HCT116 (cell line): ENCODE measurements around the gene PKIB. TPM values are rescaled to one million over a fixed set of nuclear protein-coding genes. Genes with fewer than 3 reads are reported as not detected.

Experiments used
- ATAC-seq: fragments of 200-7000 bp; cut with Tn5 transposase; 2 replicates; pipeline ENCODE4 v1.9.1; 2020; ENCODE audit warnings: mild to moderate bottlenecking, moderate library complexity
- BruUV-seq: library from RNA; stranded (reverse); fragments of 400-500 nt; replicated peaks from 2 replicates; lab custom pipeline; 2021; lab: Mats Ljungman, UMichigan
- CTCF ChIA-PET: fragments of 300-600 bp; sonication (Branson Sonifier 250); formaldehyde crosslinking; loops from one replicate; lab custom pipeline; 2021; ENCODE audit warnings: antibody characterized with exemption; lab: Charles Lee
- POLR2A ChIA-PET: fragments of 300-600, 350-600 bp; sonication (Branson Sonifier 250); formaldehyde crosslinking; loops from one replicate; lab custom pipeline; 2021; ENCODE audit warnings: antibody characterized with exemption; lab: Charles Lee
- RAD21 ChIA-PET, 2 experiments: fragments of 300-600 bp; sonication (Branson Sonifier 250); formaldehyde crosslinking; loops; one replicate each; lab custom pipeline; 2023; ENCODE audit warnings: low total read pairs in 2 of 2; ENCODE audit not compliant: uncharacterized antibody in 2 of 2, unreplicated experiment in 2 of 2, low non-redundant PET in 1 of 2; lab: Charles Lee
- DNase-seq: peaks from one replicate; pipeline ENCODE4 v3.0.0-alpha.2; 2010; ENCODE audit warnings: low read depth, low spot score
- H2AFZ ChIP-seq: fragments of 200-600 bp; shearing (Covaris generic), sonication (generic); 2 replicates; pipeline ENCODE4 v1.6.1; 2017; ENCODE audit warnings: low read depth, mixed run types, mixed read lengths, antibody characterized with exemption, low read length; ENCODE audit not compliant: poor library complexity, severe bottlenecking
- H3K27ac ChIP-seq: 2 replicates; pipeline ENCODE4 v1.5.1; 2012; ENCODE audit warnings: low read depth, low read length
- H3K27me3 ChIP-seq: fragments of 200-600 bp; sonication (generic); 2 replicates; pipeline ENCODE4 v1.6.1; 2016; ENCODE audit warnings: mixed run types, low read length, mixed read lengths; ENCODE audit not compliant: insufficient read depth
- H3K36me3 ChIP-seq, 2 experiments: fragments of 200-500 bp in 1 of 2; fragments of 200-600 bp in 1 of 2; sonication (Bioruptor generic) in 1 of 2; sonication (generic) in 1 of 2; 2 replicates each; pipeline versions ENCODE4 v1.5.1 to v1.6.1; 2014 to 2016; ENCODE audit warnings: low read length in 2 of 2, inconsistent platforms in 1 of 2, mixed read lengths in 1 of 2, mixed run types in 1 of 2; ENCODE audit not compliant: insufficient read depth in 2 of 2, control insufficient read depth in 1 of 2
- H3K4me1 ChIP-seq, 2 experiments: fragments of 200-600 bp in 1 of 2; sonication (generic) in 1 of 2; 2 replicates each; pipeline versions ENCODE4 v1.5.1 to v1.6.1; 2012 to 2017; ENCODE audit warnings: low read length in 2 of 2, inconsistent platforms in 1 of 2, mild to moderate bottlenecking in 1 of 2, mixed read lengths in 1 of 2, mixed run types in 1 of 2, moderate library complexity in 1 of 2; ENCODE audit not compliant: insufficient read depth in 2 of 2, control insufficient read depth in 1 of 2
- H3K4me2 ChIP-seq: fragments of 200-600 bp; sonication (generic); 2 replicates; pipeline ENCODE4 v1.6.1; 2017; ENCODE audit warnings: mixed run types, low read length, mixed read lengths
- H3K4me3 ChIP-seq, 2 experiments: fragments of 200-600 bp in 1 of 2; sonication (generic) in 1 of 2; replicated peaks in 1 of 2; 2 replicates each; pipeline ENCODE4 v1.5.1; 2011 to 2016; ENCODE audit warnings: low read length in 2 of 2, control low read depth in 1 of 2, low read depth in 1 of 2, mild to moderate bottlenecking in 1 of 2, mixed read lengths in 1 of 2, mixed run types in 1 of 2
- H3K79me2 ChIP-seq: fragments of 200-600 bp; sonication (generic); 2 replicates; pipeline ENCODE4 v1.6.1; 2017; ENCODE audit warnings: mild to moderate bottlenecking, mixed run types, low read length, moderate library complexity, mixed read lengths; ENCODE audit not compliant: insufficient read depth
- H3K9ac ChIP-seq: fragments of 200-600 bp; sonication (generic); 2 replicates; pipeline ENCODE4 v1.6.1; 2016; ENCODE audit warnings: low read length, mixed read lengths
- H3K9me2 ChIP-seq: fragments of 200-600 bp; sonication (generic), shearing (Covaris generic); 2 replicates; pipeline ENCODE4 v1.6.1; 2017; ENCODE audit warnings: mixed run types, mild to moderate bottlenecking, moderate library complexity; ENCODE audit not compliant: insufficient read depth
- H3K9me3 ChIP-seq, 2 experiments: fragments of 200-500 bp in 1 of 2; fragments of 200-600 bp in 1 of 2; sonication (Bioruptor generic) in 1 of 2; sonication (generic) in 1 of 2; 2 replicates each; pipeline ENCODE4 v1.6.1; 2014 to 2017; ENCODE audit warnings: low read length in 2 of 2, mixed read lengths in 2 of 2, inconsistent platforms in 1 of 2, low read depth in 1 of 2, mild to moderate bottlenecking in 1 of 2, mixed run types in 1 of 2, moderate library complexity in 1 of 2; ENCODE audit not compliant: control insufficient read depth in 1 of 2, insufficient read depth in 1 of 2
- H4K20me1 ChIP-seq: fragments of 200-600 bp; sonication (generic), shearing (Covaris generic); 2 replicates; pipeline ENCODE4 v1.6.1; 2017; ENCODE audit warnings: mixed run types, mild to moderate bottlenecking, moderate library complexity; ENCODE audit not compliant: insufficient read depth
- CBX3 ChIP-seq: IDR thresholded peaks from 2 replicates; pipeline ENCODE4 v1.6.1; 2012; ENCODE audit warnings: low read depth
- EGR1 ChIP-seq: IDR thresholded peaks from 2 replicates; pipeline ENCODE4 v1.6.1; 2012; ENCODE audit warnings: low read depth
- ELF1 ChIP-seq: IDR thresholded peaks from 2 replicates; pipeline ENCODE4 v1.6.1; 2012; ENCODE audit warnings: low read depth, borderline replicate concordance
- EZH2 ChIP-seq: fragments of 200-600 bp; sonication (generic); IDR thresholded peaks from 2 replicates; pipeline ENCODE4 v1.6.1; 2017; ENCODE audit warnings: antibody characterized with exemption, mixed run types
- EZH2phosphoT487 ChIP-seq: fragments of 200-600 bp; IDR thresholded peaks from 2 replicates; pipeline ENCODE4 v1.6.1; 2018; ENCODE audit warnings: antibody characterized with exemption, borderline replicate concordance
- FOSL1 ChIP-seq: IDR thresholded peaks from 2 replicates; pipeline ENCODE4 v1.6.1; 2012; ENCODE audit warnings: low read depth
- JUND ChIP-seq: IDR thresholded peaks from 2 replicates; pipeline ENCODE4 v1.6.1; 2012
- POLR2A ChIP-seq: IDR thresholded peaks from 2 replicates; pipeline ENCODE4 v1.7.0; 2011; ENCODE audit warnings: borderline replicate concordance; ENCODE audit not compliant: insufficient read depth, insufficient read length; ENCODE audit errors: extremely low read depth
- POLR2AphosphoS5 ChIP-seq: IDR thresholded peaks from 2 replicates; pipeline ENCODE4 v1.6.1; 2011; ENCODE audit warnings: mild to moderate bottlenecking, low read depth, low read length, moderate library complexity
- RAD21 ChIP-seq: IDR thresholded peaks from 2 replicates; pipeline ENCODE4 v1.6.1; 2012; ENCODE audit warnings: low read depth, mild to moderate bottlenecking
- TCF7L2 ChIP-seq: IDR thresholded peaks from 2 replicates; pipeline ENCODE4 v1.7.0; 2011; ENCODE audit warnings: borderline replicate concordance, inconsistent platforms; ENCODE audit not compliant: insufficient read depth, insufficient read length; ENCODE audit errors: extremely low read depth
- YY1 ChIP-seq: IDR thresholded peaks from 2 replicates; pipeline ENCODE4 v1.6.1; 2011; ENCODE audit warnings: low read length, low read depth, moderate library complexity, mild to moderate bottlenecking; ENCODE audit not compliant: insufficient replicate concordance; ENCODE audit errors: extremely low read depth
- ZNF274 ChIP-seq: fragments of 200-500 bp; sonication (Bioruptor generic); IDR thresholded peaks from 2 replicates; pipeline ENCODE4 v1.6.1; 2014; ENCODE audit warnings: mild to moderate bottlenecking, low read depth, low read length, inconsistent platforms
- intact Hi-C: fragments of 100-400 bp; cut with micrococcal nuclease; formaldehyde crosslinking; loops from 2 replicates; pipeline ENCODE4 v1.10.0; 2022
- total RNA-seq: library from RNA; stranded (reverse); gene quantifications from one replicate; pipeline ENCODE4 v1.2.1, GENCODE V29; 2021; ENCODE audit not compliant: unreplicated experiment
- TF ChIP-seq, protein P1 (sequence below): IDR thresholded peaks from 2 replicates; pipeline ENCODE4 v1.6.1; 2012; ENCODE audit warnings: low read depth
- TF ChIP-seq, protein P2 (sequence below): IDR thresholded peaks from 2 replicates; pipeline ENCODE4 v1.6.1; 2012

Gene PKIB
- total RNA-seq, 1 experiment from 2014 or later, result 24.0 TPM

DNA sequence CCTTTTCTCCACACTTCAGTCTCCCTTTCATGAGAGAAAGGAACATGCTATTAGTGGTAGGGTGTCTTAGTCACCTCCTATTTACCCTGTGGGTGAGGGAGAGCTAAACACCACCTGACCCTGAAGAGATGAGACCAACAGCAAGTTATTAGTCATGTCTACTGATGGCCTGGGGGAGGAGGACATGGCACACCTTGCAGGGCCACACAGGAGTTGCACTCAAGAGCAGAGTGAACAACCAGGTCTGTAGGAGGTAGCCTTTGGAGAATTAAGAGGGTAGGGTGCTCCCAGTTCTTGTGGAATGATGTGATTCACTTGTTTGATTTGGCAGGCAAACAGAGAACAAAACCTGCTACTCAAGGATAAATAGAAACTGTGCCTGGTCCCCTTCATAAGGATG, 86.6 kb downstream of the PKIB start (continued):
- TF ChIP-seq TCF7L2 (no peak), EZH2phosphoT487 (no peak)

DNA sequence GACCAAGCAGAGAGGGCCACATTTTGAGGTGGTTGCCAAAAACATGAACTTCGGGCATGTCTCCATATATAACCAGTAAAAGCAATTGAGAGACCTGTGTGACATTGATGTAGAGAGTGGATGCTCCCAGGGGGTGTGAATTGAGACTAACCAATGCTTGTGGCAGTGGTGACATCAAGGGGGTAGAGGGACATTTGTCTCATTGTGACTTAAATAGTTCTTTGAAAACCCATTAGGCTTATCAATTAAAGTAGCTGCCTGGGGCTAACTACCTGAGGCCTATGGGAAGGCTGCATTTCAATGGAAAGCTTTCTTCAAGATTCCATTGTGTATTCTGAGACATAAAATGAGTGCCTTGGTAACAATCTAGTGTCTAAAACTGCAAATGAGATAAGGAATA, 87.3 kb downstream of the PKIB start:
- Histone ChIP-seq H3K9me3 (no peaks in the 10 kb centered on the region), H3K4me3 (no peak overlapping the region; a peak in 1 of 4 replicates), H3K79me2 (no peaks in the 10 kb centered on the region), H3K9ac (no peak overlapping the region), H3K27me3 (no peaks in the 10 kb centered on the region)
- intact Hi-C loops, result no loop called here
- TF ChIP-seq ELF1 (no peak), EZH2phosphoT487 (no peak)
- TF ChIP-seq, all 23 proteins: peak for 0
- ChIA-PET RAD21 (no interaction called here), CTCF (no interaction called here), POLR2A (no interaction called here)
- peaks cover 23 to 52% of the 10 kb centered on the region in 2 experiments for H3K4me1 ChIP-seq
- ATAC-seq (peak; percentile 2; the same call in 1 of the 2 replicates), DNase-seq (no peak)
- BruUV-seq, result no TSS peak
- H3K9me2 ChIP-seq, result no peaks in the 10 kb centered on the region
- peak overlapping the region; percentile 65 for H3K4me2 ChIP-seq
- no peaks in the 10 kb centered on the region for H3K36me3 ChIP-seq
- H3K27ac ChIP-seq, result peak overlapping the region; percentile 72
- no peak overlapping the region for H2AFZ ChIP-seq
- no peaks in the 10 kb centered on the region for H4K20me1 ChIP-seq

DNA sequence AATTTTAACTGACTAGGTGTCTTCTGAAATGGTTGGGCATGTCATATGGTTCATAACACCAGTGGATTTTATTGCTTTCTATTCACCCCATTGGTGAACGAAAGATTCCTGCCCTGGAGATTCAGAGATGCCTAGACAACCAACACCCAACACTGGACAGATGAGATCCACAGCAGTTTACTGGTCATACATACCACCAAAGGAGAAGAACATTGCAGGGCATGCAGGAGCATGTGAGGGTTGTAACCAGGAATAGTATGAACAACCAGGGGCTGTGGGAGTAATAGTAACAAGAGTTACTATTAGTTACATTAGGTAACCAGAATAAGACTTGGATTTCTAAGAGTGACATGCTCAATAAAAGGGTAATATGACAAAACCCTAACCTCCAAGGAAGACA, 91.5 kb downstream of the PKIB start:
- BruUV-seq, result no TSS peak
- Histone ChIP-seq H3K4me2 (no peak overlapping the region), H3K4me3 (no peak overlapping the region), H3K79me2 (no peaks in the 10 kb centered on the region), H3K9me2 (no peaks in the 10 kb centered on the region), H2AFZ (no peak overlapping the region), H3K9me3 (no peaks in the 10 kb centered on the region), H3K27ac (no peak overlapping the region), H3K36me3 (no peaks in the 10 kb centered on the region), H3K4me1 (peaks cover 5 to 19% of the 10 kb centered on the region in 2 experiments; a peak in 3 of 4 replicates), H4K20me1 (no peaks in the 10 kb centered on the region), H3K9ac (no peak overlapping the region), H3K27me3 (no peaks in the 10 kb centered on the region)
- ChIA-PET POLR2A (no interaction called here), CTCF (no interaction called here), RAD21 (no interaction called here)
- no peak for ATAC-seq
- no peak for TF ChIP-seq ZNF274
- TF ChIP-seq, protein P1, sequence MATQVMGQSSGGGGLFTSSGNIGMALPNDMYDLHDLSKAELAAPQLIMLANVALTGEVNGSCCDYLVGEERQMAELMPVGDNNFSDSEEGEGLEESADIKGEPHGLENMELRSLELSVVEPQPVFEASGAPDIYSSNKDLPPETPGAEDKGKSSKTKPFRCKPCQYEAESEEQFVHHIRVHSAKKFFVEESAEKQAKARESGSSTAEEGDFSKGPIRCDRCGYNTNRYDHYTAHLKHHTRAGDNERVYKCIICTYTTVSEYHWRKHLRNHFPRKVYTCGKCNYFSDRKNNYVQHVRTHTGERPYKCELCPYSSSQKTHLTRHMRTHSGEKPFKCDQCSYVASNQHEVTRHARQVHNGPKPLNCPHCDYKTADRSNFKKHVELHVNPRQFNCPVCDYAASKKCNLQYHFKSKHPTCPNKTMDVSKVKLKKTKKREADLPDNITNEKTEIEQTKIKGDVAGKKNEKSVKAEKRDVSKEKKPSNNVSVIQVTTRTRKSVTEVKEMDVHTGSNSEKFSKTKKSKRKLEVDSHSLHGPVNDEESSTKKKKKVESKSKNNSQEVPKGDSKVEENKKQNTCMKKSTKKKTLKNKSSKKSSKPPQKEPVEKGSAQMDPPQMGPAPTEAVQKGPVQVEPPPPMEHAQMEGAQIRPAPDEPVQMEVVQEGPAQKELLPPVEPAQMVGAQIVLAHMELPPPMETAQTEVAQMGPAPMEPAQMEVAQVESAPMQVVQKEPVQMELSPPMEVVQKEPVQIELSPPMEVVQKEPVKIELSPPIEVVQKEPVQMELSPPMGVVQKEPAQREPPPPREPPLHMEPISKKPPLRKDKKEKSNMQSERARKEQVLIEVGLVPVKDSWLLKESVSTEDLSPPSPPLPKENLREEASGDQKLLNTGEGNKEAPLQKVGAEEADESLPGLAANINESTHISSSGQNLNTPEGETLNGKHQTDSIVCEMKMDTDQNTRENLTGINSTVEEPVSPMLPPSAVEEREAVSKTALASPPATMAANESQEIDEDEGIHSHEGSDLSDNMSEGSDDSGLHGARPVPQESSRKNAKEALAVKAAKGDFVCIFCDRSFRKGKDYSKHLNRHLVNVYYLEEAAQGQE, result no peak
- TF ChIP-seq RAD21, result no peak
- no peak for TF ChIP-seq CBX3
- TF ChIP-seq EZH2, result no peak
- no peak for TF ChIP-seq FOSL1
- TF ChIP-seq POLR2A, result no peak
- TF ChIP-seq, protein P2, sequence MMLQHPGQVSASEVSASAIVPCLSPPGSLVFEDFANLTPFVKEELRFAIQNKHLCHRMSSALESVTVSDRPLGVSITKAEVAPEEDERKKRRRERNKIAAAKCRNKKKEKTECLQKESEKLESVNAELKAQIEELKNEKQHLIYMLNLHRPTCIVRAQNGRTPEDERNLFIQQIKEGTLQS, result no peak
- no peak for TF ChIP-seq EGR1
- no peak for TF ChIP-seq JUND
- TF ChIP-seq POLR2AphosphoS5, result no peak
- TF ChIP-seq ELF1, result no peak
- TF ChIP-seq YY1, result no peak
- intact Hi-C loops, result no loop called here
- no peak for DNase-seq
